ENCODE measurements around the gene TIMM9.

GRCh38 chr14:58466459-58466858, 39.1 kb upstream of the TIMM9 start:
- TF ChIP-seq POLR2A (IDR thresholded peaks at IDR 0.05; ENCODE audit: low read length) (no peak), GATA1 (IDR thresholded peaks at IDR 0.05; ENCODE audit: low read depth, low read length) (no peak)
